22Rv1 (cell line): Measurements from ENCODE around the gene GTF2A1L.

ENCODE experiments used
- CTCF ChIP-seq: fragments of 450-650 bp; IDR thresholded peaks from 2 replicates; pipeline ENCODE4 v1.5.1; 2017; ENCODE audit warnings: mild to moderate bottlenecking
- ZFX ChIP-seq: fragments of 450-650 bp; IDR thresholded peaks from 2 replicates; pipeline ENCODE4 v1.6.1; 2017; ENCODE audit warnings: antibody characterized with exemption, borderline replicate concordance

GRCh38 chr2:48578313-48578712 lies 39.3 kb upstream of the GTF2A1L start:
- TF ChIP-seq CTCF (no peak), ZFX (no peak)
